Endothelial cell of umbilical vein (primary cell): Measurements from ENCODE around the gene CMTR2. TPM values are rescaled to one million over a fixed set of nuclear protein-coding genes. Genes with fewer than 3 reads are reported as not detected.

Experiments used
- BruUV-seq: library from RNA; stranded (reverse); fragments of 400-500 nt; replicated peaks from 2 replicates; lab custom pipeline; 2021; lab: Mats Ljungman, UMichigan
- CTCF ChIA-PET: fragments of 300-600, 350-600 bp; sonication (Branson Sonifier 250); formaldehyde crosslinking; loops from one replicate; lab custom pipeline; 2021; ENCODE audit warnings: antibody characterized with exemption, inconsistent platforms; lab: Charles Lee
- POLR2A ChIA-PET: fragments of 300-600, 350-600 bp; sonication (Branson Sonifier 250); formaldehyde crosslinking; loops from one replicate; lab custom pipeline; 2021; ENCODE audit warnings: antibody characterized with exemption, inconsistent platforms; lab: Charles Lee
- DNase-seq: peaks from one replicate; pipeline ENCODE4 v3.0.0-alpha.2; 2011; ENCODE audit warnings: low read depth, low spot score
- FAIRE-seq: peaks from 2 replicates; lab custom pipeline; 2011; peaks lifted over from hg19 to GRCh38; lab: Jason Lieb, UNC
- H2AFZ ChIP-seq: 2 replicates; pipeline ENCODE4 v1.6.0; 2012; ENCODE audit warnings: low read depth, low read length, control low read depth, inconsistent platforms
- H3K27ac ChIP-seq: 2 replicates; pipeline ENCODE4 v1.5.1; 2011; ENCODE audit warnings: low read depth, mild to moderate bottlenecking, control low read depth, low read length, moderate library complexity; ENCODE audit not compliant: insufficient read depth
- H3K27me3 ChIP-seq, 2 experiments: 2 replicates each; pipeline versions ENCODE4 v1.6.0 to v1.6.1; 2011; ENCODE audit warnings: low read length in 2 of 2, mixed read lengths in 1 of 2; ENCODE audit not compliant: control insufficient read depth in 2 of 2, insufficient read depth in 2 of 2
- H3K36me3 ChIP-seq, 2 experiments: 2 replicates in 1 of 2; 3 replicates in 1 of 2; pipeline ENCODE4 v1.5.1; 2011; ENCODE audit warnings: low read length in 2 of 2, mild to moderate bottlenecking in 1 of 2, moderate library complexity in 1 of 2; ENCODE audit not compliant: control insufficient read depth in 2 of 2, insufficient read depth in 2 of 2; ENCODE audit errors: extremely low read depth in 1 of 2
- H3K4me1 ChIP-seq: 3 replicates; pipeline ENCODE4 v1.5.1; 2011; ENCODE audit warnings: mild to moderate bottlenecking, low read length; ENCODE audit not compliant: control insufficient read depth, insufficient read depth; ENCODE audit errors: extremely low read depth
- H3K4me2 ChIP-seq: 2 replicates; pipeline ENCODE4 v1.6.1; 2011; ENCODE audit warnings: low read length, control low read depth, mixed read lengths; ENCODE audit not compliant: insufficient read depth
- H3K4me3 ChIP-seq, 3 experiments: fragments of 200-600 bp in 1 of 3; sonication (generic), shearing (Covaris generic) in 1 of 3; replicated peaks in 1 of 3; 2 replicates each; pipeline ENCODE4 v1.5.1; 2011 to 2016; ENCODE audit warnings: control low read depth in 3 of 3, low read length in 3 of 3, mild to moderate bottlenecking in 2 of 3, inconsistent platforms in 1 of 3, low read depth in 1 of 3, moderate library complexity in 1 of 3; ENCODE audit not compliant: insufficient read depth in 1 of 3
- H3K79me2 ChIP-seq: 2 replicates; pipeline ENCODE4 v1.6.0; 2012; ENCODE audit warnings: low read length, inconsistent platforms; ENCODE audit not compliant: control insufficient read depth, insufficient read depth
- H3K9ac ChIP-seq: replicated peaks from 2 replicates; pipeline ENCODE3; 2011; ENCODE audit warnings: low read length, control low read depth; ENCODE audit not compliant: insufficient read depth; ENCODE audit errors: extremely low read depth
- H3K9me1 ChIP-seq: replicated peaks from 3 replicates; pipeline ENCODE4 v1.6.0; 2011; ENCODE audit warnings: mild to moderate bottlenecking, low read length; ENCODE audit not compliant: control insufficient read depth, insufficient read depth; ENCODE audit errors: extremely low read depth
- H3K9me3 ChIP-seq: replicated peaks from 2 replicates; pipeline ENCODE4 v1.5.1; 2012; ENCODE audit warnings: low read length, inconsistent platforms; ENCODE audit not compliant: control insufficient read depth, insufficient read depth
- H4K20me1 ChIP-seq: replicated peaks from 2 replicates; pipeline ENCODE3; 2011; ENCODE audit warnings: mild to moderate bottlenecking, low read length; ENCODE audit not compliant: control insufficient read depth, insufficient read depth; ENCODE audit errors: extremely low read depth
- EZH2 ChIP-seq: IDR thresholded peaks from 2 replicates; pipeline ENCODE4 v1.6.1; 2012; ENCODE audit warnings: borderline replicate concordance, low read depth, mild to moderate bottlenecking, moderate library complexity, low read length, inconsistent platforms; ENCODE audit not compliant: severe bottlenecking
- FOS ChIP-seq: IDR thresholded peaks from 2 replicates; pipeline ENCODE4 v1.6.1; 2011; ENCODE audit warnings: mild to moderate bottlenecking, low read length, moderate library complexity, borderline replicate concordance; ENCODE audit not compliant: insufficient read depth
- GATA2 ChIP-seq: IDR thresholded peaks from 2 replicates; pipeline ENCODE4 v1.7.0; 2011; ENCODE audit warnings: low read depth, mild to moderate bottlenecking, moderate library complexity, mixed read lengths, low read length; ENCODE audit not compliant: insufficient read length, insufficient read depth
- JUN ChIP-seq: IDR thresholded peaks from 2 replicates; pipeline ENCODE4 v1.6.1; 2011; ENCODE audit warnings: borderline replicate concordance, low read depth; ENCODE audit not compliant: insufficient read length, insufficient read depth
- MYC ChIP-seq: IDR thresholded peaks from one replicate; pipeline ENCODE4 v1.6.1; 2011; ENCODE audit warnings: mild to moderate bottlenecking, low read depth, low read length
- POLR2A ChIP-seq: IDR thresholded peaks from 2 replicates; pipeline ENCODE4 v1.6.1; 2012; ENCODE audit warnings: low read depth, mild to moderate bottlenecking, control low read depth, low read length
- POLR2AphosphoS5 ChIP-seq: IDR thresholded peaks from 2 replicates; pipeline ENCODE4 v1.6.1; 2012; ENCODE audit warnings: low read depth, mild to moderate bottlenecking, control low read depth, low read length, moderate library complexity; ENCODE audit not compliant: insufficient read depth
- dilution Hi-C: fragments of 300-500 bp; cut with MboI; formaldehyde crosslinking; loops from one replicate; pipeline ENCODE4 v1.15.0; 2019; ENCODE audit warnings: low sequenced_read_pairs; ENCODE audit not compliant: extremely low pct_ligation_motif_present
- intact Hi-C: fragments of 100-400 bp; cut with micrococcal nuclease; formaldehyde crosslinking; loops from one replicate; pipeline ENCODE4 v1.10.0; 2022
- polyA plus RNA-seq, 4 experiments: library from polyadenylated mRNA; depleted of rRNA in 3 of 4; stranded (reverse) in 3 of 4; unstranded in 1 of 4; fragments of >200 nt; gene quantifications; 2 replicates each; pipeline versions ENCODE4 v1.2.1 to v1.2.3, GENCODE V29; 2011 to 2012; ENCODE audit warnings: missing spikeins in 1 of 4
- total RNA-seq: library from RNA; stranded (reverse); gene quantifications from 2 replicates; pipeline ENCODE4 v1.2.3, GENCODE V29; 2021
- TF ChIP-seq, protein P1 (sequence below): IDR thresholded peaks from 2 replicates; pipeline ENCODE4 v1.6.1; 2011; ENCODE audit not compliant: insufficient read depth, insufficient read length
- TF ChIP-seq, protein P2 (sequence below), 2 donors: IDR thresholded peaks; 1 replicate in 1 of 2; 2 replicates in 1 of 2; pipeline ENCODE4 v1.5.1; 2011; ENCODE audit warnings: low read length in 2 of 2, mild to moderate bottlenecking in 2 of 2, moderate library complexity in 2 of 2, control low read depth in 1 of 2, inconsistent platforms in 1 of 2, low read depth in 1 of 2; ENCODE audit not compliant: insufficient read depth in 1 of 2; ENCODE audit errors: extremely low read depth in 1 of 2

CMTR2 gene
- total and polyA plus RNA-seq, 2 donors (not counting 3 experiments of a cell fraction or from before 2014, with no cell fraction given): 11.6 to 18.8 TPM

DNA sequence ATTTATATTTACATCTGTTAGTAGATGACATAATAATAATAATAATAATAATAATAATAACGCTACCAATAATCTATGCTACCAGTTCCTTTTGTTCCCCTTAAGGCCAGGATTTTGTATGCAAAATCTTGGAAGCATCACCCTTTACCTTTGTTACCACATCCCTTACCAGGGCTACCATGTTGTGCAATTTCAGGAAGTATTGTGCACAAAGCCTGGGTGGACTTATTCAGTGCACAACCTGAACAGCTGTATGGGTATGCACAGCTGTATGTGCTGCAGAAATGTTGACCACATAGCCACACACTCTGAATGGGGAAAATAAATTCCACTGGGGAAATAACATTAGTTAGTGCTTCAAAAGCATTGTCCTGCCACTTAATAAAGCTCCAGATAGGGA is 49.4 kb upstream of the CMTR2 start:
- FAIRE-seq (no peak), DNase-seq (no peak)
- Histone ChIP-seq H3K4me1 (no peaks in the 10 kb centered on the region), H3K27ac (no peak overlapping the region), H3K9me1 (no peaks in the 10 kb centered on the region), H2AFZ (no peak overlapping the region), H4K20me1 (no peaks in the 10 kb centered on the region), H3K9ac (no peak overlapping the region), H3K9me3 (no peaks in the 10 kb centered on the region), H3K79me2 (no peaks in the 10 kb centered on the region), H3K4me2 (no peak overlapping the region), H3K4me3 (no peak overlapping the region), H3K27me3 (no peaks in the 10 kb centered on the region), H3K36me3 (no peaks in the 10 kb centered on the region)
- POLR2A ChIA-PET: no interaction called here
- CTCF ChIA-PET: interaction anchor here (6.0 kb wide), 1 partner anchor 27 kb away, joined by 21 read pairs; no protein-coding TSS in a partner anchor
- no TSS peak for BruUV-seq
- TF ChIP-seq, protein P1, sequence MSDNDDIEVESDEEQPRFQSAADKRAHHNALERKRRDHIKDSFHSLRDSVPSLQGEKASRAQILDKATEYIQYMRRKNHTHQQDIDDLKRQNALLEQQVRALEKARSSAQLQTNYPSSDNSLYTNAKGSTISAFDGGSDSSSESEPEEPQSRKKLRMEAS: no peak
- no peak for TF ChIP-seq POLR2A
- TF ChIP-seq, protein P2, sequence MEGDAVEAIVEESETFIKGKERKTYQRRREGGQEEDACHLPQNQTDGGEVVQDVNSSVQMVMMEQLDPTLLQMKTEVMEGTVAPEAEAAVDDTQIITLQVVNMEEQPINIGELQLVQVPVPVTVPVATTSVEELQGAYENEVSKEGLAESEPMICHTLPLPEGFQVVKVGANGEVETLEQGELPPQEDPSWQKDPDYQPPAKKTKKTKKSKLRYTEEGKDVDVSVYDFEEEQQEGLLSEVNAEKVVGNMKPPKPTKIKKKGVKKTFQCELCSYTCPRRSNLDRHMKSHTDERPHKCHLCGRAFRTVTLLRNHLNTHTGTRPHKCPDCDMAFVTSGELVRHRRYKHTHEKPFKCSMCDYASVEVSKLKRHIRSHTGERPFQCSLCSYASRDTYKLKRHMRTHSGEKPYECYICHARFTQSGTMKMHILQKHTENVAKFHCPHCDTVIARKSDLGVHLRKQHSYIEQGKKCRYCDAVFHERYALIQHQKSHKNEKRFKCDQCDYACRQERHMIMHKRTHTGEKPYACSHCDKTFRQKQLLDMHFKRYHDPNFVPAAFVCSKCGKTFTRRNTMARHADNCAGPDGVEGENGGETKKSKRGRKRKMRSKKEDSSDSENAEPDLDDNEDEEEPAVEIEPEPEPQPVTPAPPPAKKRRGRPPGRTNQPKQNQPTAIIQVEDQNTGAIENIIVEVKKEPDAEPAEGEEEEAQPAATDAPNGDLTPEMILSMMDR (IDR thresholded peaks at IDR 0.05; ENCODE audit: extremely low read depth in 1 of 2, insufficient read depth in 1 of 2, low read depth in 1 of 2, low read length in 2 of 2): no peak
- no peak for TF ChIP-seq FOS
- TF ChIP-seq MYC: no peak
- TF ChIP-seq EZH2: no peak
- TF ChIP-seq JUN: no peak
- no peak for TF ChIP-seq GATA2
- TF ChIP-seq POLR2AphosphoS5: no peak
- dilution Hi-C loops: no loop called here
- intact Hi-C loops: no loop called here
